GM12878 (cell line): ENCODE measurements around the gene CSTA. TPM values are rescaled to one million over a fixed set of nuclear protein-coding genes. Genes with fewer than 3 reads are reported as not detected.

ENCODE experiments used
- CBX5 ChIP-seq: sonication (generic); IDR thresholded peaks from 2 replicates; pipeline ENCODE4 v1.6.1; 2016; ENCODE audit warnings: low read depth, moderate library complexity, mild to moderate bottlenecking, inconsistent platforms
- EGR1 ChIP-seq, 2 experiments: IDR thresholded peaks; 1 replicate in 1 of 2; 2 replicates in 1 of 2; pipeline ENCODE4 v1.6.1; 2011 to 2012; ENCODE audit warnings: low read depth in 2 of 2, low read length in 2 of 2, borderline replicate concordance in 1 of 2, mild to moderate bottlenecking in 1 of 2, moderate library complexity in 1 of 2
- EP300 ChIP-seq, 2 experiments: fragments of 150-350 bp in 1 of 2; IDR thresholded peaks; 2 replicates each; pipeline ENCODE4 v1.6.1; 2011 to 2012; ENCODE audit warnings: low read depth in 2 of 2, low read length in 2 of 2, borderline replicate concordance in 1 of 2, improper control_type of control experiment in 1 of 2, inconsistent platforms in 1 of 2; ENCODE audit not compliant: control insufficient read depth in 1 of 2
- HDAC6 ChIP-seq: fragments of 200-600 bp; sonication (generic); IDR thresholded peaks from one replicate; pipeline ENCODE4 v1.8.0; 2017; ENCODE audit warnings: antibody characterized with exemption; ENCODE audit not compliant: unreplicated experiment
- KAT2A ChIP-seq: conservative IDR thresholded peaks from 2 replicates; pipeline ENCODE4 v1.6.1; 2011; ENCODE audit warnings: low read depth, low read length; ENCODE audit not compliant: control insufficient read depth
- NFXL1 ChIP-seq: fragments of 450-650 bp; IDR thresholded peaks from 2 replicates; pipeline ENCODE4 v1.6.1; 2017; ENCODE audit warnings: antibody characterized with exemption, mild to moderate bottlenecking, borderline replicate concordance
- YY1 ChIP-seq: IDR thresholded peaks from 2 replicates; pipeline ENCODE4 v1.6.1; 2011; ENCODE audit warnings: low read depth, mild to moderate bottlenecking, low read length
- ZNF274 ChIP-seq: IDR thresholded peaks from one replicate; pipeline ENCODE4 v1.8.0; 2011; ENCODE audit not compliant: insufficient read length, insufficient read depth
- ZSCAN29 ChIP-seq: fragments of 450-650 bp; IDR thresholded peaks from 2 replicates; pipeline ENCODE4 v1.6.1; 2017; ENCODE audit warnings: mild to moderate bottlenecking, moderate library complexity
- polyA plus RNA-seq, 11 experiments: library from polyadenylated mRNA; depleted of rRNA in 4 of 11; unstranded in 6 of 11; stranded (reverse) in 5 of 11; fragments of >200 nt; fragmentation: Nextera tagmentation in 4 of 11; fragmentation: Illumina TruSeq in 1 of 11; extraction: Ambion mirVana in 4 of 11; extraction: Trizol in 1 of 11; gene quantifications; 1 replicate in 1 of 11; 2 replicates in 10 of 11; pipeline versions ENCODE4 v1.2.1 to v1.2.3, GENCODE V29; 2011 to 2016; ENCODE audit warnings: inconsistent platforms in 2 of 11, missing spikeins in 2 of 11, low read depth in 1 of 11
- total RNA-seq, 4 experiments: library from RNA; depleted of rRNA in 3 of 4; stranded (reverse); fragments of >200 nt in 3 of 4; fragmentation: Illumina TruSeq in 1 of 4; extraction: Trizol in 1 of 4; gene quantifications; 2 replicates each; pipeline versions ENCODE4 v1.2.1 to v1.2.3, GENCODE V29; 2013 to 2021
- TF ChIP-seq, protein P1 (sequence below): fragments of 450-650 bp; IDR thresholded peaks from 2 replicates; pipeline ENCODE4 v1.6.1; 2016; ENCODE audit warnings: mild to moderate bottlenecking, moderate library complexity, borderline replicate concordance
- TF ChIP-seq, protein P2 (sequence below): fragments of 450-650 bp; IDR thresholded peaks from 2 replicates; pipeline ENCODE4 v1.6.1; 2017; ENCODE audit warnings: mild to moderate bottlenecking, low read depth, inconsistent platforms; ENCODE audit not compliant: poor library complexity, severe bottlenecking
- TF ChIP-seq, protein P3 (sequence below): fragments of 450-650 bp; formaldehyde crosslinking; IDR thresholded peaks from 2 replicates; pipeline ENCODE4 v1.4.0; 2022; ENCODE audit warnings: mild to moderate bottlenecking, moderate library complexity
- TF ChIP-seq, protein P4 (sequence below): fragments of 450-650 bp; conservative IDR thresholded peaks from 2 replicates; pipeline ENCODE4 v1.6.1; 2017; ENCODE audit warnings: mild to moderate bottlenecking, moderate library complexity
- TF ChIP-seq, protein P5 (sequence below): IDR thresholded peaks from 2 replicates; pipeline ENCODE4 v1.6.1; 2012; ENCODE audit warnings: low read depth, low read length, improper control_type of control experiment

Gene CSTA
- total and polyA plus RNA-seq, 10 of the 15 experiments (the other 5 are each of a cell fraction or from before 2014, with no cell fraction given): 1.8 to 6.7 (median 3.4) TPM

DNA sequence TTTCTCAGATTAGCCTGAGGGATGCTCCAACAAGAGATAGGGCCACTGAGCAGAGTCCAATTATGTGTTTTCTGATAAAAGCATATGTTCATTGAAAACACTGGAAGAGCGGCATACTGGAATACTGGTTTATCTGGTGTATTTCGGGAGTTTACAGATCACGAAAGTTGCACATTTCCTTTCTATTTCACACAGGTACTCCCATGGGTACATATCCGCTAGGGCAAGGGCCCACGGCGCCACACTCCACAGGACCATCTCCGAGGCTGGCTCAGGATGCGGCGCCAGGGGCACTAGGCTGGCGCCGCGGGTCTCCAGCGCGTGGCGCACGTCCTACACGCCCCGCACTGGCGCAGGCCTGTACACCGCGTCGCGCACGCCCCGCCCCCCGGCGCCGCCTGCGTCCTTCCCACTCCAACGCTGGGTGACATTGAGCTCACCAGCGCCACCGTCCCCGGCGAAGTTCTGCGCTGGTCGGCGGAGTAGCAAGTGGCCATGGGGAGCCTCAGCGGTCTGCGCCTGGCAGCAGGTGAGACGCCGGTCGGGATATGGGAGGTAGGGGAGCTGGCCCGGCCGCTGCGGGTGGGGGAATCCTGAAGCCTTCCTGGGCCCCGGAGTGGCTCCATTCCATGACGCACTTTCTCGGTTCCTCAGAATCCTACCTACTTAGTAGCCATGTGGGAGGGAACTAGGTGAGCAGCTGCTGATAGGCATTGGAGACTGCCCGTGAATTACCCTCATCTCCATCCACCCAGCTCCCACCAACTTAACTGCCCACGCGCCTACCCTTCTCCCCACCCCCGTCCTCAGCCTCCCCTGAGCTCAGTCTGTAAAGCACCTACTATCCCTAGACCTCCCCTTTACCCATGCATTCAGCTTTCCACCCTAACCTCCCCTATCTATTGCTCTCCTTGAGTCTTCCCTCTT is 59.0 kb downstream of the CSTA start, which contains the start of gene FAM162A (continued):
- TF ChIP-seq, protein P1, sequence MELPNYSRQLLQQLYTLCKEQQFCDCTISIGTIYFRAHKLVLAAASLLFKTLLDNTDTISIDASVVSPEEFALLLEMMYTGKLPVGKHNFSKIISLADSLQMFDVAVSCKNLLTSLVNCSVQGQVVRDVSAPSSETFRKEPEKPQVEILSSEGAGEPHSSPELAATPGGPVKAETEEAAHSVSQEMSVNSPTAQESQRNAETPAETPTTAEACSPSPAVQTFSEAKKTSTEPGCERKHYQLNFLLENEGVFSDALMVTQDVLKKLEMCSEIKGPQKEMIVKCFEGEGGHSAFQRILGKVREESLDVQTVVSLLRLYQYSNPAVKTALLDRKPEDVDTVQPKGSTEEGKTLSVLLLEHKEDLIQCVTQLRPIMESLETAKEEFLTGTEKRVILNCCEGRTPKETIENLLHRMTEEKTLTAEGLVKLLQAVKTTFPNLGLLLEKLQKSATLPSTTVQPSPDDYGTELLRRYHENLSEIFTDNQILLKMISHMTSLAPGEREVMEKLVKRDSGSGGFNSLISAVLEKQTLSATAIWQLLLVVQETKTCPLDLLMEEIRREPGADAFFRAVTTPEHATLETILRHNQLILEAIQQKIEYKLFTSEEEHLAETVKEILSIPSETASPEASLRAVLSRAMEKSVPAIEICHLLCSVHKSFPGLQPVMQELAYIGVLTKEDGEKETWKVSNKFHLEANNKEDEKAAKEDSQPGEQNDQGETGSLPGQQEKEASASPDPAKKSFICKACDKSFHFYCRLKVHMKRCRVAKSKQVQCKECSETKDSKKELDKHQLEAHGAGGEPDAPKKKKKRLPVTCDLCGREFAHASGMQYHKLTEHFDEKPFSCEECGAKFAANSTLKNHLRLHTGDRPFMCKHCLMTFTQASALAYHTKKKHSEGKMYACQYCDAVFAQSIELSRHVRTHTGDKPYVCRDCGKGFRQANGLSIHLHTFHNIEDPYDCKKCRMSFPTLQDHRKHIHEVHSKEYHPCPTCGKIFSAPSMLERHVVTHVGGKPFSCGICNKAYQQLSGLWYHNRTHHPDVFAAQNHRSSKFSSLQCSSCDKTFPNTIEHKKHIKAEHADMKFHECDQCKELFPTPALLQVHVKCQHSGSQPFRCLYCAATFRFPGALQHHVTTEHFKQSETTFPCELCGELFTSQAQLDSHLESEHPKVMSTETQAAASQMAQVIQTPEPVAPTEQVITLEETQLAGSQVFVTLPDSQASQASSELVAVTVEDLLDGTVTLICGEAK: no peak
- TF ChIP-seq, protein P2, sequence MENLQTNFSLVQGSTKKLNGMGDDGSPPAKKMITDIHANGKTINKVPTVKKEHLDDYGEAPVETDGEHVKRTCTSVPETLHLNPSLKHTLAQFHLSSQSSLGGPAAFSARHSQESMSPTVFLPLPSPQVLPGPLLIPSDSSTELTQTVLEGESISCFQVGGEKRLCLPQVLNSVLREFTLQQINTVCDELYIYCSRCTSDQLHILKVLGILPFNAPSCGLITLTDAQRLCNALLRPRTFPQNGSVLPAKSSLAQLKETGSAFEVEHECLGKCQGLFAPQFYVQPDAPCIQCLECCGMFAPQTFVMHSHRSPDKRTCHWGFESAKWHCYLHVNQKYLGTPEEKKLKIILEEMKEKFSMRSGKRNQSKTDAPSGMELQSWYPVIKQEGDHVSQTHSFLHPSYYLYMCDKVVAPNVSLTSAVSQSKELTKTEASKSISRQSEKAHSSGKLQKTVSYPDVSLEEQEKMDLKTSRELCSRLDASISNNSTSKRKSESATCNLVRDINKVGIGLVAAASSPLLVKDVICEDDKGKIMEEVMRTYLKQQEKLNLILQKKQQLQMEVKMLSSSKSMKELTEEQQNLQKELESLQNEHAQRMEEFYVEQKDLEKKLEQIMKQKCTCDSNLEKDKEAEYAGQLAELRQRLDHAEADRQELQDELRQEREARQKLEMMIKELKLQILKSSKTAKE: peak; percentile 34
- peak; percentile 91 for TF ChIP-seq YY1
- TF ChIP-seq, protein P3, sequence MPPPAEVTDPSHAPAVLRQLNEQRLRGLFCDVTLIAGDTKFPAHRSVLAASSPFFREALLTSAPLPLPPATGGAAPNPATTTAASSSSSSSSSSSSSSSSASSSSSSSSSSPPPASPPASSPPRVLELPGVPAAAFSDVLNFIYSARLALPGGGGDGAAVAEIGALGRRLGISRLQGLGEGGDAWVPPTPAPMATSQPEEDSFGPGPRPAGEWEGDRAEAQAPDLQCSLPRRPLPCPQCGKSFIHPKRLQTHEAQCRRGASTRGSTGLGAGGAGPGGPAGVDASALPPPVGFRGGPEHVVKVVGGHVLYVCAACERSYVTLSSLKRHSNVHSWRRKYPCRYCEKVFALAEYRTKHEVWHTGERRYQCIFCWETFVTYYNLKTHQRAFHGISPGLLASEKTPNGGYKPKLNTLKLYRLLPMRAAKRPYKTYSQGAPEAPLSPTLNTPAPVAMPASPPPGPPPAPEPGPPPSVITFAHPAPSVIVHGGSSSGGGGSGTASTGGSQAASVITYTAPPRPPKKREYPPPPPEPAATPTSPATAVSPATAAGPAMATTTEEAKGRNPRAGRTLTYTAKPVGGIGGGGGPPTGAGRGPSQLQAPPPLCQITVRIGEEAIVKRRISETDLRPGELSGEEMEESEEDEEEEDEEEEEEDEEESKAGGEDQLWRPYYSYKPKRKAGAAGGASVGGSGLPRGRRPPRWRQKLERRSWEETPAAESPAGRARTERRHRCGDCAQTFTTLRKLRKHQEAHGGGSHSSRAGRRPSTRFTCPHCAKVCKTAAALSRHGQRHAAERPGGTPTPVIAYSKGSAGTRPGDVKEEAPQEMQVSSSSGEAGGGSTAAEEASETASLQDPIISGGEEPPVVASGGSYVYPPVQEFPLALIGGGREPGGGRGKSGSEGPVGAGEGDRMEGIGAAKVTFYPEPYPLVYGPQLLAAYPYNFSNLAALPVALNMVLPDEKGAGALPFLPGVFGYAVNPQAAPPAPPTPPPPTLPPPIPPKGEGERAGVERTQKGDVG: no peak
- no peak for TF ChIP-seq KAT2A
- TF ChIP-seq ZNF274: no peak
- TF ChIP-seq EP300 (IDR thresholded peaks at IDR 0.05; ENCODE audit: borderline replicate concordance in 1 of 2, control insufficient read depth in 1 of 2, low read depth in 2 of 2, low read length in 2 of 2): peak in 1 of 2 experiments; percentile 8; a peak in 1 of 4 replicates
- peak; percentile 70 for TF ChIP-seq HDAC6
- TF ChIP-seq, protein P4, sequence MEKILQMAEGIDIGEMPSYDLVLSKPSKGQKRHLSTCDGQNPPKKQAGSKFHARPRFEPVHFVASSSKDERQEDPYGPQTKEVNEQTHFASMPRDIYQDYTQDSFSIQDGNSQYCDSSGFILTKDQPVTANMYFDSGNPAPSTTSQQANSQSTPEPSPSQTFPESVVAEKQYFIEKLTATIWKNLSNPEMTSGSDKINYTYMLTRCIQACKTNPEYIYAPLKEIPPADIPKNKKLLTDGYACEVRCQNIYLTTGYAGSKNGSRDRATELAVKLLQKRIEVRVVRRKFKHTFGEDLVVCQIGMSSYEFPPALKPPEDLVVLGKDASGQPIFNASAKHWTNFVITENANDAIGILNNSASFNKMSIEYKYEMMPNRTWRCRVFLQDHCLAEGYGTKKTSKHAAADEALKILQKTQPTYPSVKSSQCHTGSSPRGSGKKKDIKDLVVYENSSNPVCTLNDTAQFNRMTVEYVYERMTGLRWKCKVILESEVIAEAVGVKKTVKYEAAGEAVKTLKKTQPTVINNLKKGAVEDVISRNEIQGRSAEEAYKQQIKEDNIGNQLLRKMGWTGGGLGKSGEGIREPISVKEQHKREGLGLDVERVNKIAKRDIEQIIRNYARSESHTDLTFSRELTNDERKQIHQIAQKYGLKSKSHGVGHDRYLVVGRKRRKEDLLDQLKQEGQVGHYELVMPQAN: peak; percentile 80; the same call in 1 of the 2 replicates
- TF ChIP-seq, protein P5, sequence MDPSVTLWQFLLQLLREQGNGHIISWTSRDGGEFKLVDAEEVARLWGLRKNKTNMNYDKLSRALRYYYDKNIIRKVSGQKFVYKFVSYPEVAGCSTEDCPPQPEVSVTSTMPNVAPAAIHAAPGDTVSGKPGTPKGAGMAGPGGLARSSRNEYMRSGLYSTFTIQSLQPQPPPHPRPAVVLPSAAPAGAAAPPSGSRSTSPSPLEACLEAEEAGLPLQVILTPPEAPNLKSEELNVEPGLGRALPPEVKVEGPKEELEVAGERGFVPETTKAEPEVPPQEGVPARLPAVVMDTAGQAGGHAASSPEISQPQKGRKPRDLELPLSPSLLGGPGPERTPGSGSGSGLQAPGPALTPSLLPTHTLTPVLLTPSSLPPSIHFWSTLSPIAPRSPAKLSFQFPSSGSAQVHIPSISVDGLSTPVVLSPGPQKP: no peak
- no peak for TF ChIP-seq CBX5
- no peak for TF ChIP-seq ZSCAN29
- no peak for TF ChIP-seq NFXL1
- peak; percentile 51 to 90; a peak in 2 of 3 replicates for TF ChIP-seq EGR1 (IDR thresholded peaks at IDR 0.05; ENCODE audit: borderline replicate concordance in 1 of 2, low read depth in 2 of 2, low read length in 2 of 2)
